ENCODE results near the gene ANAPC7. TPM values are rescaled to one million over a fixed set of nuclear protein-coding genes. Genes with fewer than 3 reads are reported as not detected.

Gene ANAPC7
- total and polyA plus RNA-seq, 9 of the 15 experiments (the other 6 are each of a cell fraction or from before 2014, with no cell fraction given): 46.7 to 158 (median 109) TPM

GRCh38 chr12:110337912-110338710 lies 65.4 kb downstream of the ANAPC7 start (continued):
- TF ChIP-seq ZBTB5 (IDR thresholded peaks at IDR 0.05) (no peak), NKRF (IDR thresholded peaks at IDR 0.05; ENCODE audit: borderline replicate concordance) (no peak), CEBPG (CRISPR knock-in tag; IDR thresholded peaks at IDR 0.05) (no peak), CEBPG (tag; conservative IDR thresholded peaks at IDR 0.05 in 1 of 2, IDR thresholded peaks at IDR 0.05 in 1 of 2) (no peak), NR2F6 (CRISPR knock-in tag; IDR thresholded peaks at IDR 0.05) (no peak), PATZ1 (CRISPR knock-in tag; IDR thresholded peaks at IDR 0.05; ENCODE audit: borderline replicate concordance) (no peak), SFPQ (IDR thresholded peaks at IDR 0.05; ENCODE audit: low read depth, low read length) (no peak)
